DMS53 treated with DMSO at 0.1 percent for 48 hours (cell line): ENCODE results near the gene GRIK4.
"Not testable (repeated sequence)": the region's sequence is repeated elsewhere in the genome, so short reads cannot be mapped to it uniquely, and the experiment has no call there.

ENCODE experiments used
- DNase-seq: peaks from one replicate; lab custom pipeline; 2025; ENCODE audit not compliant: unreplicated experiment; lab: John Stamatoyannopoulos, UW

Gene GRIK4

DNA sequence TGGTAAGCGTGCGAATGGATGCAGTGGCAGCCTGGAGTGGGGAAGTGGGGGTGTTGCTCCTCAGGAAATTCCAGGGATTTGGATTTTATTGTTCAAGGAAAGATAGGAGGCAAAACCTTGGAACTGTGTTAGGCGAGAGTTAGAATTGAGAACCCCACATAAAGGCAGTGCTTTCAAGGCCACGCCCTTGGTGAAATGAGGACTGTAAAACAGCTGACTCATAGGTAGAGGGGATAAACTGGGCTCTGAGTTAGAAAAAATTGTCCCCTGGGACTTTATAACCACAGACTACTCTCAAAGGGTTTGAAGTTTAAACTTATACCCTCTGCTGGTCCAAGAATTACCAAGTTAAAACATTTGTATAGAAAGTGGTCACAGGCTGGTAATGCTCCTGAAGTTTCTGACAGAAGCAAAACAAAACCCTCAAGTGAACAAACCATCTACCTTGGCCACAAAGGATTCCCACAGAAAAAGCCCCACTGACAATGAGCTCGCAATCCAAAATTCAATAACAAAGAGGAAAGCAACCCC lies 262.0 kb downstream of the GRIK4 start:
- no peak for DNase-seq

DNA sequence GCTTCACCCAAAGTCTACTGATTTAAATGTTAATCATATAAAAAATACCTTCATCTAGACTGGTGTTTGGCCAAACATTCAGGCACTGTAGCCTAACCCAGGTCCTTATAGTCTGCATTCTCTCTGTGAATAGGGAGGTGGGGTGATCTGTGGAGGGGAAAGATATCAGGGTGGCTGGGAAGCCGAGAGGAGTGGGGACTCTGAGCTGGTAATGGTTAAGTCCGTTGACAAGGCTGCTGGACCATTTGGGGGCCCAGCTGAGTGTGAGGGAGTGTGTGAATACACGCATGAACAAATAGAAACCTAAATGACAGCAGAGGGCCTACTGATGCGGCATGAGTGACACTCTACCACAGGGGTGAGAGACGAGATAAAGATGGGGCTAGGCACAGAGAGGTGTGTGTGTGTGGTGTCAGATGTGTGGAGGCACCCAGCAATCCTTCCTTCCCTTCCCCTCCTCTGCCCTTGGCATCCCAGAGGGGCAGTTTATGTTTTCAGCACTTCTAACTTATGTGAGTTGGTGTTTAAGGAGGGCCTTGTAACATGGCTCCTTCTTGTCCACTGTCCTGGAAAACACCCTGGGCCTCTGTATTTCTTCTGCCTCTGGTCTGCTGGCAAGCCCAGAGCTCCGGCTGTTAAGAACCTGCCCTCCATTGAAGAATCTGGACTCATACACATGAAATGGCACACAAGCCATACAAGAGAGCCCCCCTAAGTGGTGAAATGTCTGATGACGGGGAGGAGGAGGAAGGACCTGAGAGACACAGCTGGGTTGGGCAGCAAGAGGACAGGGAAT lies 263.2 kb downstream of the GRIK4 start:
- DNase-seq, result no peak

- no peak for DNase-seq
Measured at GRCh38 chr11:120775986-120776951, 264.7 kb downstream of the GRIK4 start.

DNA sequence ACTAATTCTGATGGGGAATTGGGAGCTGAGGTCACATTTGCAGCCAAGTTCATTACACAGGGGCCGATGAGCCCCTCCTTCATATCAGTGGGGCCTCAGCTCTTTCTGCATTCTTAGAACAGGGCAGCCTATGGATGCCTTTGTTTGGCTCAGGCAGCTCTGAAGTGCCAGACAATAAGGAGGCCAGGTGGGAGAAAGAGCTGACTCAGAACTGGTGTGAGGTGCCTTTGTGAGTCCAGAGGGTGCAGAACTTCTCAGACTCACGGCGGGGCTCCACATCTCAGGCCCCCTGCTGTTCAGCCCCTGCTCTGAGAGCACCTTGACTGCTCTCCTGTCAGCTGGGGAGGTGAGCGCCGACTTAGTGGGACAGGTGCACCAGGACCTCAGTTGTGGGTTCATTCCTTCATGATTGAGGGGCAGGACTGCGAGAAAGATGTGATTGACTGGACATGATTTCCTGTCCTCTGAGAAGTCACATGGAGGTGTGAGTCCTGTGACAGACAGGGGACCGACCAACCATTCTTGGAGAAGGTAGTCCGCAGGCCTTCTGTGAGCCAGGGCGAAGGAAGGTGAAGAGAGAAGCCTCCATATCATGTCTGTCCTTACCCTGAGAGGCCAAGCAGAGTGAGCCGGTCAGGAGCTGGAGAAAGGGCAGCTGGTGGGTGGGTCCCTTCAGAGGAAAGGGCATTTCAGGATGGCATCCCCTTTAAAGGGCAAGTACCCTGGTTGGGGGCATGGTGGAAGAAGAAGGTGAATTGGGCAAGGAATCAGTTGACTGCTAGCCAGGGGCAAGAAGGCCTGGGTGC lies 267.3 kb downstream of the GRIK4 start:
- DNase-seq, result no peak

DNA sequence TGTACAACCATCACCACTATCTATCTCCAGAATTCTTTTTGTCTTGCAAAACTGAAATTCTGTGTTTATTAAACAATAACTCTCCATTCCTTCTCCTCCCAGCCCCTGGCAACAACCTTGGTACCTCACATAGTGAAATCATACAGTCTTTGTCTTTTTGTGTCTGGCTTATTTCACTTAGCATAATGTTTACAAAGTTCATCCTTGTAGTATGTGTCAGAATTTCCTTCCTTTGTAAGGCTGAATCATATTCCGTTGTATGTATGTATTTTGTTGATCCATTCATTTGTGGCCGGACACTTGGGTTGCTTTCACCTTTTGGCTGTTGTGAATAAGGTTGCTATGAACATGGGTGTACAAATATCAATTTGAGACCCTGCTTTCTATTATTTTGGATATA lies 268.7 kb downstream of the GRIK4 start:
- DNase-seq, result no peak

- no peak for DNase-seq
Measured at GRCh38 chr11:120781486-120782120, 270.1 kb downstream of the GRIK4 start.

DNA sequence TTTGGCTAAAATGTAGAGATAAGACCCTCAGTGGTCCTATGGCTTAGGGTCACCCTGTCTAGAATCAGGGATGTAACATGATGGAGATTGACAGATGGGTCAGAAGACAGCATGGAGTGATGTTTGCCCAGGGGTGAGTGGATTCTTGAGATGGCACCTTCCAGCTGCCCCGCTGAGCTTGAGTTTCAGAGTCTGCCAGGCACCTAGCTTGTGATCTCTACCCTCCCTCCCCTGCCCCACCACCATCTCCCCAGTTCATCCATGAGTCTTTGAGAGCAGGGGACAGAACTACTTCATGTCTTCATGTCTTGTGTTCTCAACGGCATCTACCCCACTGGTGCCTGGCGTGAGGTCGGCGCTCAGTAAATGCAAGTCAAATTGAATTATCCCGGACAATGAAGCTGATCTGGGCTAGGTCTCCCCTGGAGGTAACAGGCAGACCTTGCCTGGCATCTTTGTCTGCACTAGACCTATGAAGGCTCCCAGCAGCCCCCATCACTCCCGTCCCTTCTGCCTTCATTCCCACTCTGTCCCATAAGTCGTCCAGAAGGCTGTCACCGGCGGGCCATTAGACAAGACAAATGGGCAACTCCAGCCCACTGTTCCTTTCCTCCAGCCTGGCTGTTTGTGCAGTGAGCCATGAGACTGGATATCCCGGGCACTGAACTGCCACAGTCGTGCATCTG lies 273.2 kb downstream of the GRIK4 start:
- DNase-seq, result no peak

DNA sequence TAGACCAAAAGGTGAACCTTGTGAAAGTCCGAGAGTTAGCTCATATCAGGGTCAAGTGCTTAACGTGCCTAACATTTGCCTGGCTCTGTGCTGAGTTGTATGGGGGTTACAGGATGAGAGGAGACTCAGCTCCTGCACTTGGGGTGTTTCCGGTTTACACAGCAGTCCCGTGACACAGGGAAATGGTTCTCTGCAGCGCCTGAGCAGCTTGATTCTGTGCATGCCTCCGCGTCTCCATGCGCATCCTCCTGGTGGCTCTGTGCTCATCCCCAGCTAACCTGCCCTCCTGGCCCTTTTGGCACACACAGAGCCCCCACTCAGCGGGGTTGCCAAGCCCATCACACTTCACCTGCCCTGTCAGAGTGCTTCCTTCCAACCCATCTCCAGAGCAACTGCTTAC lies 274.0 kb downstream of the GRIK4 start:
- DNase-seq, result no peak

DNA sequence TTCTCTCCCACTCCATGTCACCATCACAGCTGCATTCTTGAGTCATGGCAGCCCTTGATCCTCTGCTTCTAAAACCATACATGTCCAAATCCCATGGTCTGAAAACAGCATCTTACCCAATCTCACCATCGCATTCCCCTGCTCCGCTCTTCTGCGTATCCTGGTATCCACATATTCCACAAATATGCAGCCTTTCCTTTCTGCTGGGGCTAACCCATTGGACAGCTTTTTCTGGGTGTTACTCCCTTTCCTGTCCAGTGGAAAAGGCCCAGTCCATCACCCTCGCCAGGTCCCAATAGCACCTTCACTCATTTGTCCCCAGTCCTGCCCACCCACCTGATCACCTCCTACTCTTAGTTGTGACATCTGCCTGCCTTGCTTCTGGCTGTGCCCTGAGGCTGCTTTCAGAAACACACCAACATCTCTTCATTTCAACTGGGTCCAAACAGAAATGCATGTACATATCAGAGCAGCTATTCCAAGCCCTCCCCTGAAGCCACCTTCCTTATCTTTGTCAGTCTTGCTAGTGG lies 274.7 kb downstream of the GRIK4 start:
- no peak for DNase-seq

GRCh38 chr11:120787224-120787623 lies 275.7 kb downstream of the GRIK4 start:
- DNase-seq, result not testable (repeated sequence)

- no peak for DNase-seq
Measured at GRCh38 chr11:120789391-120789790, 277.8 kb downstream of the GRIK4 start.

- no peak for DNase-seq
Measured at GRCh38 chr11:120792306-120792705, 280.8 kb downstream of the GRIK4 start.

DNA sequence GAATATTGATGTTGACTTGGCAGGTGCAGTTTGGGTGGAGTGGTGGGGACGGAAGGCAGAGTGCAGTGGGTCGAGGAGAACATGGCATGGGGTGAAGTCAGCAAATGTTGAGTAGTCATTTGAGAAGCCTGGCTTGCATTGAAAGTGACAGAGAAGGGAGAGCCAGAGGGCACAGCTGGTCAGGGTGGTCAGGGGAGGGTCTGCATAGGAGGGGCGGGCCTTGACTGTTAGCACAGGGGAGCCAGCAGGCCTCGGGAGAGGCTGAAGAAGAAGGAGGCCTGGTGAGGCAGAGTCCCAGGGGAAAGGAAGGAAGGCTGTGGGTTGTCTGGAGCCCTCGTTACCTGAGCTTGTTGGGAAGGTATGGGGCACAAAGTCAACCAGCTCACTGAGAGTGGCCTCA lies 281.6 kb downstream of the GRIK4 start:
- DNase-seq, result no peak

- no peak for DNase-seq
Measured at GRCh38 chr11:120793806-120794479, 282.4 kb downstream of the GRIK4 start.

- DNase-seq, result no peak
Measured at GRCh38 chr11:120794748-120795147, 283.2 kb downstream of the GRIK4 start.

DNA sequence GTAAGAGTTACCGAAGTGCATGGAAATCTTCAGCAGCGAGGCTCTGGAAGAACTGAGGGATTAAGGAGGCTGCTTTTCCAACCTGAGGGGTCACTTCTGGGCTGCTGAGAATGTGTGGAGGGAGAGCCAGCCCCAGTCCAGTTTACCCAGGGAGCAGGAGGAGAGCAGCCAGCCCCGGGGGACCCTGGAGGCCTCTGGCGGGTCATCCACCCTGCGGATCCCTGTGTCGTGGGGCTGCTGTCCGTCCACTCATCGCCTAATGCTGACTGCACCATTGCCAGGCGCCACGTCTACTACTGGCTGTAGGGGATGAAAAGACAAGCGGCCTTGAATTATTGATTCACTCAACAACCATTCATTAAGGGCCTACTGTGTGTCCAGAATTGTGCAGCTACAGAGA lies 283.6 kb downstream of the GRIK4 start:
- DNase-seq, result no peak

DNA sequence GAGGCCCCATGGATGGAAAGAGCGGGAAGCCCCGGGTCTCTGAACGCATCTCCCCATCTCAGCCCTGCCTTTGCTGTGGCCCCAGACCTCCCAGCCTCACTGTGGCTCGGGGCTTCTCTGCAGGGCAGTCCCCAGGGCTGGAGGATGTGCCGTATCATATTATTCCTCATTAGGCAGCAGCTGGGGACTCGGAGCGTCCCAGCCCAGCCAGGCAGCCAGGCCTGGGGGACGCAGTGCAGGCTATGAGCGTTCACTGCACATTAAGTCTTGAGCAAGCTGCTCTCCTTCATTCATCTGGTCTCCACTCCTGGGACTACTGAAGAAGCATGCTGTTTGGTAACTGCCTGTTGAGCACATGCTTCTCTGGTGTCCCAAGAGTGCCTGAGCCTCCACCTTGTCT lies 285.6 kb downstream of the GRIK4 start:
- DNase-seq, result no peak

DNA sequence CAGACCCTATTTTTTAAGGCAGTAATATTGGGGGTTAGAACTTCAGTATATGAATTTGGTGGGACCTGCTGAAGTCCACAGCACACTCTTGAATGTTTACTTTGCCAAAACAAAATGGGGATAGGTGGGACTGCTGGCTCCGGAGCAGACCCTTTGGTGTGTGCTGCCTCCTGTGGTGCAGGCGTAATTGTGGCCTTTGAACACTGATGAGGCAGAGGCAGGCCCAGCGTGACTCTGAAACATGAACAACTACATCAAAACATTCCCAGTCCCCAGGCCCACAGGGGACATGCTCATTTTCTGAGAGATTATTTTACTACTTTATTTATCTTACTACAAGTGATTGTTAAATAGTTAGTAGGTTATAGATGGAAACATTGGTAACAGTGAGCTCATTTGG lies 287.3 kb downstream of the GRIK4 start:
- DNase-seq, result no peak

GRCh38 chr11:120800206-120800605 lies 288.7 kb downstream of the GRIK4 start:
- no peak for DNase-seq
